Measurements from ENCODE around the gene ZNF491. TPM values are rescaled to one million over a fixed set of nuclear protein-coding genes. Genes with fewer than 3 reads are reported as not detected.
"Not testable (repeated sequence)": the region's sequence is repeated elsewhere in the genome, so short reads cannot be mapped to it uniquely, and the experiment has no call there.

ZNF491 gene
- total and polyA plus RNA-seq, 2 experiments from 2014 or later, result 3.9 to 5.1 TPM

GRCh38 chr19:11807099-11807380 is 8.7 kb downstream of the ZNF491 start:
- H3K27me3 ChIP-seq, result no peaks in the 10 kb centered on the region
- no peaks in the 10 kb centered on the region for H3K4me1 ChIP-seq (ENCODE audit: low read depth)
- H3K27ac ChIP-seq, result no peak overlapping the region
- no peak overlapping the region for H3K4me3 ChIP-seq
- TF ChIP-seq CTCF (IDR thresholded peaks at IDR 0.05; ENCODE audit: low read depth, low read length), result no peak
- no peak for DNase-seq (ENCODE audit: low read depth in 1 of 2, low spot score in 1 of 2)
- H3K36me3 ChIP-seq, result no peaks in the 10 kb centered on the region
- H3K9me3 ChIP-seq (ENCODE audit: low read depth), result no peaks in the 10 kb centered on the region

DNA sequence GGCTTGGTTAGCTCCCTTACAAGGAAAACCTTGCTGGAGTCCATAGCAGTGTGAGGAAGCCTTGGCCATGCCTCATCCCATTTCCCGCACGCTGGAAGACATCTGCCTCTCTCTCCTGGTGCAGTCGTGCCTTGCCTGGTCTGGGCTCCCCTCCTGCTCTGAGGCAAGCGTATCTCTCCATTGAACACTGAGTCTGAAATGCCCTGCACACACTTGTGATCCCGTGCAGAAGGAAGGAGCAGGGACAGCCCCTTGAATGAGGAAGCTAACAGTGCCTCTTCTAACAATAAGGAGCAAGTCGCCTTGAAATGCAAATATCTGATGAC is 15.3 kb downstream of the ZNF491 start:
- no peaks in the 10 kb centered on the region for H3K36me3 ChIP-seq
- H3K4me3 ChIP-seq, result peak overlapping the region; percentile 65
- no peaks in the 10 kb centered on the region for H3K9me3 ChIP-seq (ENCODE audit: low read depth)
- DNase-seq (ENCODE audit: low read depth in 1 of 2, low spot score in 1 of 2), result no peak
- H3K27ac ChIP-seq, result no peak overlapping the region
- no peaks in the 10 kb centered on the region for H3K4me1 ChIP-seq (ENCODE audit: low read depth)
- no peaks in the 10 kb centered on the region for H3K27me3 ChIP-seq
- TF ChIP-seq CTCF (IDR thresholded peaks at IDR 0.05; ENCODE audit: low read depth, low read length), result no peak

GRCh38 chr19:11814029-11814699 is 15.8 kb downstream of the ZNF491 start, which contains the start of gene ZNF440:
TSS of gene ZNF440 (plus strand) at chr19:11814273. CDS start at chr19:11814448, 175 bp downstream.
- H3K36me3 ChIP-seq, result no peaks in the 10 kb centered on the region
- H3K9me3 ChIP-seq (ENCODE audit: low read depth), result no peaks in the 10 kb centered on the region
- peak within 1 kb of the TSS; percentile 65 for H3K4me3 ChIP-seq
- TF ChIP-seq CTCF (IDR thresholded peaks at IDR 0.05; ENCODE audit: low read depth, low read length), result no peak
- no peaks in the 10 kb centered on the region for H3K4me1 ChIP-seq (ENCODE audit: low read depth)
- peak; percentile 95 to 98 for DNase-seq (ENCODE audit: low read depth in 1 of 2, low spot score in 1 of 2)
- peak within 1 kb of the TSS; percentile 97 for H3K27ac ChIP-seq
- H3K27me3 ChIP-seq, result no peaks in the 10 kb centered on the region

DNA sequence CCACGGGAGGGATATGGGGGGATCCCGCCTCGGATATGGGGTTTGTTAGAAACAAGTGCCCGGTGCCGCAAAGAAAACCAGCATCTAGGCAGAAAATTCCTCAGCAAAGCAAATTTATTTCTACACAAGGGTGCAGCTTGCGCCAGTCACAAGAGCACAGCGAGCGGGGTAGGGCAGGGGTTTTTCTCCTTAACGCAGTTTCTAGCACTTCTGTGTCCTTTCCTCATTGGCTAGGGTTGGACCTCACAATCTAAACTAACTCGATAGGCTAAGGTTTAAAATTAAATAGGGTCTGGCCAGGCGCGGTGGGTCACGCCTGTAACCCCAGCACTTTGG is 16.3 kb downstream of the ZNF491 start:
- Histone ChIP-seq H3K4me3 (peak overlapping the region; percentile 65), H3K9me3 (ENCODE audit: low read depth) (no peaks in the 10 kb centered on the region), H3K27ac (peak overlapping the region; percentile 97), H3K36me3 (no peaks in the 10 kb centered on the region), H3K4me1 (ENCODE audit: low read depth) (no peaks in the 10 kb centered on the region), H3K27me3 (no peaks in the 10 kb centered on the region)
- peak; percentile 30 to 53 for DNase-seq (ENCODE audit: low read depth in 1 of 2, low spot score in 1 of 2)
- no peak for TF ChIP-seq CTCF (IDR thresholded peaks at IDR 0.05; ENCODE audit: low read depth, low read length)

DNA sequence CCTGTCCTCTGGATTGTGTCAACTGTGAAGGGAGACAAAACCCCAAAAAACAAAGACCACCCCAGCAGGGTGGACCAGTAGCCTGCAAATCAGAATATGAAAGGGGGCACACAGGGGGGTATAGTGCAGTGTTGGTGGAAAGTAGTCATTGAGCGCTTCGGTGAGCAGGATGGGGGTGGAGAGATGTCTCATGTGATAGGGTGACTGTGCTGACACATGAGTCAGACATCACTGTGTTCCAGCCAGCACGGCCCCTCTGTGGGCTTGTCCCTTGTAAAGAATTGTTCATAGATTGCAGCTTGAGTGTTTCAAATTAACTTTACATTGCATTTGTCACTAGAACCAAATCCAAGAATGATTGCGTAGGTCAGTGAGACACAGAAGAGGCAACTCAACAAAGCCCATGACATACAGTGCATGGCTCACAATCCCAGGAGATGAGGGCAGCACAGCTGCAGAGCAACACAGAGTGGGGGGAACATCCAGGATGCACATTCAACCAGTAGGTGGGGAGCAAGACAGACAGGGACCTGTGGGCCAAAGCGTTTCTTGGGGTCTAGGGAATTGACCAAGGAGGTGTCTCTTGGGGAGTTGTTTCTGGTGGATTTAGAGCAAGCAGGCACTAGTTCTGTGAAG is 23.3 kb downstream of the ZNF491 start:
- no peaks in the 10 kb centered on the region for H3K36me3 ChIP-seq
- peak in 1 of 2 donors; percentile 54 for DNase-seq (ENCODE audit: low read depth in 1 of 2, low spot score in 1 of 2)
- TF ChIP-seq CTCF (IDR thresholded peaks at IDR 0.05; ENCODE audit: low read depth, low read length), result no peak
- H3K27me3 ChIP-seq, result no peaks in the 10 kb centered on the region
- no peak overlapping the region for H3K4me3 ChIP-seq
- no peaks in the 10 kb centered on the region for H3K4me1 ChIP-seq (ENCODE audit: low read depth)
- no peak overlapping the region for H3K27ac ChIP-seq
- no peaks in the 10 kb centered on the region for H3K9me3 ChIP-seq (ENCODE audit: low read depth)

- H3K9me3 ChIP-seq (ENCODE audit: low read depth); H3K4me1 ChIP-seq (ENCODE audit: low read depth); H3K27me3 ChIP-seq; DNase-seq (ENCODE audit: low read depth in 1 of 2, low spot score in 1 of 2); H3K4me3 ChIP-seq; H3K27ac ChIP-seq: not testable (repeated sequence)
- H3K36me3 ChIP-seq, result peaks cover 29% of the 10 kb centered on the region
Observed at GRCh38 chr19:11828957-11829876, 30.9 kb downstream of the ZNF491 start.

Data from cardiac muscle cell (in vitro differentiated cells and primary cell).